Left colon (tissue), 2 donors: ENCODE data around the gene PAQR8. TPM values are rescaled to one million over a fixed set of nuclear protein-coding genes. Genes with fewer than 3 reads are reported as not detected.
A peak's percentile ranks its signal among the peaks of the same experiment; 100 is the strongest.
"Not testable (repeated sequence)": the region's sequence is repeated elsewhere in the genome, so short reads cannot be mapped to it uniquely, and the experiment has no call there.

Source experiments
- ATAC-seq: fragments of 200-7000 bp; cut with Tn5 transposase; one replicate; pipeline ENCODE4 v1.9.1; 2020; ENCODE audit warnings: mild to moderate bottlenecking, moderate library complexity
- DNase-seq, 2 donors: peaks; one replicate each; pipeline ENCODE4 v3.0.0-alpha.2; 2020
- intact Hi-C, 2 donors: fragments of 100-400 bp; cut with DNase I in 1 of 2; cut with micrococcal nuclease in 1 of 2; formaldehyde crosslinking; loops; one replicate each; pipeline versions ENCODE4 v1.11.2 to v1.14.0; 2022; cut with DNase I, micrococcal nuclease
- total RNA-seq, 2 donors: library from RNA; stranded (reverse); fragmentation: NEBNext Ultra II Directional; extraction: Animal tissue kit (Norgen Biotek cat#: 25700); gene quantifications; one replicate each; pipeline ENCODE4 v1.2.1, GENCODE V29; 2021
- donor health status: DM: no; HTN: no; CAD: no.
- donor health status: DM: yes; HTN: yes; CAD: no.

Gene PAQR8
- total RNA-seq, 2 donors from 2014 or later, result 152 to 158 TPM

DNA sequence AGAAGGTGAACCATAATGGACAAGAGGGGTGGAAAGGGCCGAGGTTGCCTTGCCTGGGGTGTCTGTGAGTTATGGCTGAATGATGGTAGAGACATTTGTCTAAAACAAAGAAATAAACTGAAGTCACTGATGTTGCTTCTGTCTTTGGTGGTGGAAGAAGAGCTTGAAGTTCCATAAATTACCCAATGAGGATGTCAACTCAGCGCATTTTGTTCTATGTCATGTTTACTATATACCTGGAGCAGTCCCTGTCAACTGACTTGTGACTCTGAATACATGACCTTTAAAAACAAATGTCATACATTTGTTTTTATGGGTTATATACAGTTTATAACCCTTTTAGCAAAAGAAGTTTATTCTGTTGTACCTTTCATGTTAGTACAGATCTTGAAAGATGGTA, 60.2 kb downstream of the PAQR8 start:
- intact Hi-C loops, result loop anchor here in 1 of 2 donors (5.0 to 10.0 kb wide), 2 partner anchors 93 to 155 kb away; partner anchors contain the start of gene TRAM2
- no peak for DNase-seq
- ATAC-seq, result no peak

DNA sequence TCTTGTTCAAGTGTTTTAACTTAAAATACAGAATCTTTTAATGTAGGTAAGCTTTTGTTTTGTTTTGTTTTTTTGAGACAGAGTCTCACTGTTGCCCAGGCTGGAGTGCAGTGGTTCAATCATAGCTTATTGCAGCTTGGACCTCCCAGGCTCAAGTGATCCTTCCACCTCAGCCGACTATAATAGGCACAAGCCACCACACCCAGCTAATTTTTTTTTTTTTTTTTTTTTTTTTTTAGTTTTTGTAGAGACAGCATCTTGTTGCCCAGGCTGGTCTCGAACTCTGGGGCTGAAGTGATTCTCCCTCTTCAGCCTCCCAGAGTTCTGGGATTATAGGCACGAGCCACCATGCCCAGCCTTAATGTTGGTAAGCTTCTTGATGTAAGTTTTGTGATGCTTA, 61.5 kb downstream of the PAQR8 start:
- intact Hi-C loops, result loop anchor here in 1 of 2 donors (5.0 to 10.0 kb wide), 2 partner anchors 91 to 154 kb away; partner anchors contain the start of gene TRAM2
- ATAC-seq (no peak), DNase-seq (no peak)

DNA sequence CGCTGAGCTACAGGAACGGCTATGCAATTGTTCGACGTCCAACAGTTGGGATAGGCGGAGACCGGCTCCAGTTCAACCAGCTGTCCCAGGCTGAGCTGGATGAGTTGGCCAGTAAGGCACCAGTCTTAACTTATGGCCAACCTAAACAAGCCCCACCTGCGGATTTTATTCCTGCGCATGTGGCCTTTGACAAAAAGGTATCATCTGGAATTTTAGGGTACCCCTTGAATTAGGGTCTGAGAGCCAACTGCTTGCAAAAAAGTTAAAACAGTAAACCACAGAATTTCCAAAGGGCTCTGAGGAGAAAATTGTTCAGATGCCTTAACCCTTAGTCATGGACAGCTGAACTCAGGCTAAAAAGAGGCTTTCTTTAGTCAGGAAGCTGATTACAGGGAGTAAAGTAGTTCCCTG, 62.0 kb downstream of the PAQR8 start:
- intact Hi-C loops, result loop anchor here in 1 of 2 donors (5.0 to 10.0 kb wide), 2 partner anchors 91 to 153 kb away; partner anchors contain the start of gene TRAM2
- no peak for ATAC-seq

GRCh38 chr6:52424513-52424912, 62.6 kb downstream of the PAQR8 start:
- no peak for DNase-seq
- ATAC-seq, result no peak
- intact Hi-C loops, result loop anchor here in 1 of 2 donors (5.0 to 10.0 kb wide), 2 partner anchors 90 to 153 kb away; partner anchors contain the start of gene TRAM2

More for the DNA sequence above, 62.0 kb downstream of the PAQR8 start:
- no peak for DNase-seq

GRCh38 chr6:52426667-52427066, 64.7 kb downstream of the PAQR8 start:
- intact Hi-C loops, result loop anchor here in 1 of 2 donors (10.0 kb wide), 1 partner anchor 88 kb away; no protein-coding TSS in a partner anchor
- ATAC-seq (no peak), DNase-seq (no peak)

GRCh38 chr6:52433294-52433693, 71.3 kb downstream of the PAQR8 start:
- ATAC-seq, DNase-seq: not testable (repeated sequence)

GRCh38 chr6:52435345-52435744, 73.4 kb downstream of the PAQR8 start:
- ATAC-seq, result peak; percentile 31
- DNase-seq, result no peak
- intact Hi-C loops, result no loop called here

More at GRCh38 chr6:52433294-52433693, 71.3 kb downstream of the PAQR8 start:
- intact Hi-C loops, result not testable (repeated sequence)

- intact Hi-C loops, result no loop called here
- ATAC-seq (no peak), DNase-seq (no peak)
Observed at GRCh38 chr6:52438926-52439325, 77.0 kb downstream of the PAQR8 start.

DNA sequence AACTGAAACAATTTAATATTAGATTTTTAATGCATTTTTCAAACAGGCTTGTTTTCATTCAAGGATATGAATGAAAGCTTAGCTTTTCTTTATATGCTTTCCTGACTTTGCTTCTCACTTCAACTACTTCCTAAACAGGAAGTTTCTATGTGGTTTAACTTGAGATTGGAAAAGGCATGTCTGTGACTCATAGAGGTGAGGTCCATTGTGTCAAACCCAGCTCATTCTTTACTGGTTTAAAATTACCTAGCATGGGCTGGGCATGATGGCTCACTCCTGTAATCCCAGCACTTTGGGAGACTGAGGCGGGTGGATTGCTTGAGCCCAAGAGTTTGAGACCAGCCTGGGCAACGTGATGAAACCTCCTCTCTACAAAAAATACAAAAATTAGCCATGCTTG, 92.6 kb downstream of the PAQR8 start:
- intact Hi-C loops, result no loop called here
- DNase-seq (no peak), ATAC-seq (peak; percentile 53)

GRCh38 chr6:52457096-52457495, 95.1 kb downstream of the PAQR8 start:
- DNase-seq, result no peak
- intact Hi-C loops, result no loop called here
- no peak for ATAC-seq

Other genes with a start within 250 kb of the PAQR8 start
- gene IL17A, start 175.8 kb upstream of the PAQR8 start, total RNA-seq, result not detected
- gene IL17F, start 117.7 kb upstream of the PAQR8 start, total RNA-seq, result not detected
- gene MCM3, start 77.4 kb upstream of the PAQR8 start, total RNA-seq, result 10 to 100 TPM; 22.5 to 33.2 TPM
- 10 to 100 TPM; 11.1 to 13.8 TPM for gene EFHC1, start 58.2 kb downstream of the PAQR8 start, total RNA-seq
- 10 to 100 TPM; 15.3 to 23.7 TPM for gene TRAM2, start 214.9 kb downstream of the PAQR8 start, total RNA-seq